ENCODE measurements around the gene ZEB2.

The ZEB2 gene

DNA sequence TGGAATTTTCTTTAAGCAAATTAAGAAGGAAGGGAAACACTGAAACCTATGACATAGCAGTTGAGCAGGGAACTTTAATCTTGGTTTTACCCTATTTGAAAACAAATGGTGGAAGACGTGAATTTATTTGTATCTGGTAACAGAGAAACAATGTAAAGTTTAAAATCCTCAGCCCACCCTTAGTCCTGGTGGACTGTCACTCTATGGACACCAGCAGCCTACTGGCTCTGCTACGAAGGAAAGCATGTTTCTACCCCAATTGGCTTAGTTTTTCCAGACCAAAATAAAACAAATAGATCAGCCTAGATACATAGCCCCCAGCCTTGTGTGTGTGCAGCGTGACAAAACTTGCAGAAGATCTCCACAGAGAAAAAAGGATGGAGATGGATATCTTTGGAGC is 7.4 kb downstream of the ZEB2 start:
- no peak for DNase-seq

DNA sequence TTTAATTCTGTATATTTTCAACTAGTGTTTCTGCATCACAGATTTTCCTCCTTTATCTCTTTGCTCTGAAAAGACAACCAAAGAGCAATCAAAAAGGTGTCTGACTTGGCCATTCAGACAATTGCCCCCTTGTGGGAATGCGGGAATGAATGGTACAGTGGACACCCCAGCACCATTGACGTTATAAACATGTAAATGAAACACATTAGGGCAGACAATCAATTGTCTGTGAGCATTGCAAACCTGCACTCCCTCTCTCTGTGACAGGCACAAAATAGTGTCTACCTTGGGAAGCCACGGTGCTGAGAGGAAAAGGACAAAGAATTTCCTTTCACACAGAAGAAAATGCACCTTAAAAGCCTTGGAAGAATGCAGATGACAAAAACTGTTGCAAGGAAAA is 8.0 kb downstream of the ZEB2 start:
- peak in 1 of 2 experiments; percentile 55 for DNase-seq

DNA sequence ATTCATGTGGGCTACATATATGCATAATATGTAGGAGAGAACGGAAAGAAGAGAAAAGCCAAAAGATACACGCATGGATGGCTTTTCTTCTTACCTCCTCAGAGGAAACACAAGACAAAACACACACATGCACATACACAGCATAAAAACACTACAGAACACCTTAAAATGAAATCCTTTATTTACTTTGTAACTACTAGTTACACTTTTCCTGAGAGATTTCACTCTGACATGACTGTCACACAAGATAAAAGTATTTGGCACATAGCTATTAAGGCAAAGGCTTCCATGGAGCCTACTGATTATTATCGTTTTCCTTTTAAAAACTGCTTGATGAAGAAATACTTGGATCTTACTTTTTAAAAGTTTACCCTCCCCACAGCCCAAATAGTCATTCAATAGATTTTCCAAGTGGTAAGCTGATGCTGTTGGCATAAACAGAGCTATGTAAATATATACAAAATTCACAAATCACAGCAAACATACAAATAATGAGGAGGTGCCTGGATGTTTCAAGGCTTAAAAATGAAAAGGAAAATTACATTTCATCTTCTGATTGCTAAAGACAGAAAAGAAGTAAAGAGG is 8.6 kb downstream of the ZEB2 start:
- no peak for DNase-seq

DNA sequence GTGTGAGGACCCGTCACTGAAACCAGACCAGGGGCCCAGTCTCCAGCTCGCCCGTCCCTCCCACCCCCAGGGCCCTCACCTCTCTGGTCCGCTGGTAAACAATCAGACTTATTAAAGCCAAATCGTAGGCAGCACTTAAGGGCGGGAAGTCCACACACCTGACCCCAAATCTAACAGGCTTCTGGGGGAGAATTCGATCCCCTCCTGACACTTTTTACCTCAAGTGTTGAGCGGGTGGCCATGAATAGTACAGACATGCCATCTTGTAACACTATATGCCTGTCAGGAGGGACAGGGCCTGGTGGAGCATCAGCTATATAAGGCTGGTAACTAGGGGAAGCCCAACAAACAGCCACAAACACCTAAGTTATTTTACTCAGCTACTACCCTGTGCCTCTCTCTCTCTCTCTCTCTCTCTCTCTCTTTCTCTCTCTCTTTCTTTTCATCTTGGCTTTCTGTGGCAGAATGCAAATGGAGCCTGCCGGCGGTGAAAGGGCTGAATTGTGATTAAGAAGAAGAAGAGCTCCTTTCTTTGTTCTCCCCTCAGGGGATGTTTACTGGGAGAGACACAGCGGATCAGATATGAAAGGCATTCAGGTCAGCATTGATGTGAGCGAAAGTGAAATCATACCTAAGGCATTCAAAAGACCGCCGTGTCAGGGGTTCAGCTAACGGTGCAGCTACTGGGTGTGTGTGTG is 9.5 kb downstream of the ZEB2 start:
- DNase-seq: peak in 1 of 2 experiments; percentile 46

DNA sequence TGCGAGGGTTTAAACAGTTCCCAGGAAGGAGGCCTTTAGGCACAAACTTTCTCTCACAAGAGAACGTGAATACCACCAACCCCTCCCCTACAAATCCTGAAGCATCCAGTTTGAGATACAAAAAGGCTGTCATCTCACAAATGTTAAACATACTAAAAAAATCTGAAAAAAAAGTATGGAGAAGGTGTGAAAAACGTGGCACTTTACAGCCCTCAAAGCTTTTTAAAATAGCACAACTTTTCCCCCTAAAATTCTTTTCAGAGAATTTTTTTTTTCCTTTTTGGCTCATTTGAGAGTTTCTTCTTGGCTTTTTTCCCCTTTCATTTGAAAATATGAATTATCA is 10.1 kb downstream of the ZEB2 start:
- no peak for DNase-seq

DNA sequence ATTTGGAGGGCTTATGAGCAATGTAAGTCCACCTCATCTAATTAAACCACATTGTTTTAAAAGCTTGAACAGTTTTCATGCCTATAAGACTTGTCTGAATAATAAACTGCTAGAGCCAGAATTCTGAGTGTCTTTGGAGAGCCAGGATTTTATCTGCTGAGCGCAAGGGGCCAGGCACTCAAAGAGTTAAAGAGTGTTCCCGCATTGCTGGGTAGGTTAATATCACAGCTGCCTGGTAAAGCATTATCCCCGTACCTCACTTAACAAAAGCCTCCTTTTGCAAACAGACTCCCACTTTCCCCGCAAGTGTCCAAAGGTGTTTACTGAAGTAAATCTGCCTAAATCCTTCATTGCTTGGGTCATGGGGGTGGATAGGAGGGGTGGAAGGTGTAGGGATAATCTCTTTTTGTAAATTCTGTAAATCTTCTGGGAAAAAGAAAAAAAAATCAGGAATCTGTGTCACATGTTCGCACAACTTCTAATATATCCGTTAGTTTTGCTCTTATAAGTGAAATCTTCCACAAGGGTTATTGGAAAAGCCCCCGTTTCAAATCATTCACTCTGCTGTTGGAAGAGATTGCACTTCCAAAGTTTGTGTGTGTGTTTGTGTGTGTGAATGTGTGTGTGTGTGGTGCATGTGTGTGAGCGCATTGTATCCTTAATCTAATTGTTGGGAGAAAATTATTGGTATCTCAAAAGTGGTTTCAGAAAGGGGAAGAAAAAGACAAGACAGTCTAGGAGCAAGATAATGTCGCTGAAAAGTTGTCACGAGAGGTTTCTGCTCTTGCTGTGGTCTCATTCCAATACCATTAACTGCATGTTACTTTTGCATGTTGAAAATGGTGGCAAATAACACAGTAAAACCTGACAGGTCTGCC is 10.7 kb downstream of the ZEB2 start:
- DNase-seq: no peak

DNA sequence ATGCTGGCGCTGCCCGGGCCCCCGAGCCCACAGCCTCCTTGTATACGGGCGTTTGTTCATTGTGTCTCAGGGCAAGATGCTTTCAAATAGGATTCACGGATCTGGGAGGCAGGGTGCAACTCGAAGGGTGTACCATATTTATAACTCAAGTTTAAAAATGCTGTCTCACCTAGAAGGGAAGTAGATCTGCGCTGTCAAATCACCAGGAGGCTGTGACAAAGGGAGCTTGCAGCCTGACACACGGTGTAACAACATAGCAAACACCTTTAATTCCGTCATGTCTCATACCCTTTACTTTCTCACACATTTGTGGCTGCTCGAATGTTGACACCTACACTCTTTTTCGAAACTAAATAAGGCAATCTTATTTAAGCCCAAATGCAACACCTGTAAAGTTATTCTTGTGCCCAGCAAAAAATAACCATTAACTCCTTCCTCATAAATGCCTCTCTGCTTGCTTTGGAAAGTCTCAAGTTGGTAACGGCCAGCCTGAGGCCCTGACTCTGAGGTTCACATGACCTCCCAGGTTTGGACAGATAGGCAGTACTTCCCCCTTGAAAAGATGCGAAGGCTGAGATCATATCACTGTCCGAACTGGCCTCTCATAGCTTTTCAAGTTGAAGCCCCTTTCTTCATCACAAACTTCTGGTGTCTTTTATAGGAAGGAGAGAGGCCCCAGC is 11.6 kb downstream of the ZEB2 start:
- DNase-seq: no peak

DNA sequence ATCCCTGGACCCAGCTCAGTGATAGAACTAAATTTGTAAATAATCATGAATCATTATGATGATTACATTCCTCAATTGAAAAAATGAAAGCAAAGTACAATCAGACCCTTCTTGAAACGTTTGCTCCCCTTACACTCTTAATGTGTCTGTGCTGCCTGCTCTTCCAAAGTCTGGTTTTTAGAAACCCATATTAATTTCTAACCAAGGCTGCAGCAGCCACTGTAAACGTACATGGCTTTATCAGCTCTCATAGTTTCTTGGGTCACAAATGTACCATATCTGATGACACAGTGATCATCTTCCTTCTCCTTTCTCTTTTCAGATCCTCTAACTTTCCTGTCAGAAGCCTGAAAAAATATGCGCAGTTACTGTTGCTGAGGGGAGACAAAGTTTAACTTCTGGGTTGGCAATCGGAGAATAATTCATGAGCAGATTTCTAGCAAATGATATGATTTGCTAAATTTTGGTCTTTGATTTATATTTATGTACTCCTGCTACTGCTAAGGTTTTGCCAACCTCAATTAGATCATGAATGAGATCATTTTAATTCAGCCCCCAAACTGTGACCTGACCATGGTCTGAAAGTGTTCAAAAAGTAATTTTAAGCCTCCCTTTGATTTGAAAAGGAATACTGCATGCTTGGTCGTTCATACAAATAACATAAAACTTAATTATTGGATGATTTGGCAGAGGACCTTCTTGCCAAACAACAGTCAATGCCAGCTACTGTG is 12.3 kb downstream of the ZEB2 start:
- DNase-seq: no peak

DNA sequence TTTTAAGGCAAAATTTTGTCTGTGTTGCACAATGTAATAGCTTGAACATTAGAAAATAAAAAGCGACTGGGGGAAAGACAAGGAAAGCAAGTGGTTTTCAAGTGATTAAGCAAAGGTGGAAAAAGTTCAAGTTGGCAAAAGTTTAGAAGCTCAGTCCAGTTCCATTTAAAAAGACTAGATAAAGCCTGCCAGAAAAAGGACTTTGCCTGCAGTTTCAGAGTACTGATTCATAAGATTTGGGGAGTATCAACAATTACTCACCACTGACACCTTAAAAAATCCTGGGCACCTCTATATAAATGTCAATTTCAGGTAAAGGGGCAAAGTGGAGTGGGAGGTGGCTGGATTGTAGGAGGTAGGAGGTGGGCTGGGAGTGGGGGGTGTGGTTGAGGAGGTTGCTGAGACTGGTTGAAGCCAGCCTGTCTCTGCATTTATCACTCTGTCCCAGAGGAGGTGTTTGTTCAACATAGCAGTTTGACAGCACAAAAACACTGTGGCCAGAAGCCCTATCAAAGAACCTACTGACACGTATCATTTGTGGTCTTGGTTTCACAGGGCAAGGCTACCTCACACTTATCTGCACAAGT is 14.6 kb downstream of the ZEB2 start:
- no peak for DNase-seq

DNA sequence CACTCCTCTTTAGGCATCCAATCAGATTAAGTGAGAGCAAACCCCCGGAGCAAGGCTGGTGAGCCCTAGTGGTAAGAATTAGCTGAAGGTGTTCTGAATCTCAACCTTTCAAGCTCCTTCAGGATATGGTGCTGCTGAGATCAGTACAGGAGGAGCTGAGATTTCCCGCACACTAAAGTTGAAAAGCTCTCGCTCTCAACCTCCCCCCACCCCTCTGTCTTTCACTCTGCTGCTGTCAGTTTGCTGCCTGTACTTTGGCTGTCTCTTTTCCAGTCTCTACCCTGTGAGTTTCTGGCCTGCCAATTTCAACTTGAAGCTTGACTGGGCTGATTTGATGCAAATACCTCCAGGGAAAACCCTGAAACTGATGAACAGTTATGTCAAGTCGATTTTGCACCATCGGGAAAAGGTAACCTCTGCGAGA is 15.7 kb downstream of the ZEB2 start:
- no peak for DNase-seq

DNA sequence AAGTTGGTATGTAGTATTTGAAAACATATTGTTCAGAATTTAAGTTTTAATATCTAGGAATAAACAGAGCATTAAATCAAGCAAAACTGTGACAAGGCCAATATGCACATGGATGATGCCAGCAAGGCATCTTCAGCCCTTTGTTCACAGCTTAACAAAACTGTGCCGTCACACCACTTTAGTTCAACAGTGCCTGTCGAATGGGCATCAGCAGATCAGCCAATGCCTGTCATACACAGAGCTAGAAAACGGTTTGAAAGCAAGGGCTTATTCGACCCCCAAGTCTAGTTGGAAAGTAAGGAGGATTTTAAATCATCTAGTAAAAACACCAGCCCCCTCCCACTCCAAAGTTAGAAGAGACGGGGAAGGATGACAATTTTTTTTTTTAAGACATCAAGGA is 16.7 kb downstream of the ZEB2 start:
- DNase-seq: no peak

DNA sequence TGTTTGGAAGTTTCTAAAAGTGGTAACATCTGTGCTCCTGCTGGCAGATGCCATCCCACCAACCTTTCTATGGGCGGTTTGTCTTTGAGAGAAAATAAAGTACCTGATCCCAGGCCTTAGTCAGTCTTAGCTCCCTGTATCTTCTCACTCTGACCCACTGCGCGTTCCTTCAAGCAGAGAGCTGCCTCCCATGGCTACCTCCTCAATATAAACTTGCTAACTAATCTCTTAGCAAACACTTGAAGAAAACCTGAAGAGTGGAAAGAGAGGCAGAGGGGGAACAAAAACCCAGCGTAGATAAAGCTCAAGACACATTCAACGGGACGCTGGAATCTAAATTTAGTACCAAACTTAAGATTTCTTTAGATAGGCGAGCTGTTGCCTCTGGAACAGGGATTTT is 17.6 kb downstream of the ZEB2 start:
- DNase-seq: no peak

DNA sequence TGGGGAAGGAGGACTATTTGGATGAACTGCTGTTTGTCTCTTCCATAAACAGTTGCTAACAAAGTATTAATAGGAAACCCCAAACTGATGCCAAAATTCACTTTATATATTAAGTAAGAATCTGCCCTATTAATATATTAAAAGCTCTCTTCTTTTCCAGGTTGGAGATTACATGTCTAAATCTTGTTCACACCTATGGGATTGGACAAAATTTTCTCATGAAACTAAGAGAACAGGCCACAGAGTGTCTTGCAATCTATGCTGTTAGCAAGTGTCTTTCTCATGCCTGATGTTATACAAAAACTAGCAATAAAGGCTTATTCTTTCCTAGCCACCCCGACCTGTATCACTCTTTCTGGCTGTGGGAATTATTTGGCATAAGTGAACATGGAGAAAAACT is 18.3 kb downstream of the ZEB2 start:
- DNase-seq: no peak

DNA sequence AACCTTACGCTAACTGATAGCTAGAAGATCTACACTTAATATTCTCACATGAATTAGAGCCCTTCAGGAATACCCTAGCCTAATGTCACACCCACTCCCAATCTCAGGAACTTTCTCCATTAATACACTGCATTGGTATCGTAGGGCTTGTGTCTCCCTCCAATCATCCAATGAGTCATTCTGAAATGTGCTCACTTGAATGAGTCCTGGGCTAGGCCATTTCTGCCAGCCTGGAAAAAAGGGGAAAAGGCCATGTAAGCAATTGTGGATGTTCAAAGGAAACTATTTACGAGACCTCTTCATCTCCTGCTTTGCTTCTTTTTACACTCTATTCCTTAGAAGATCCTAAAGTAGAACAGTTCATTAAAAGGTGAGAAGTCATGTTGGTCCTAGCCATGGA is 18.8 kb downstream of the ZEB2 start:
- DNase-seq: no peak

DNA sequence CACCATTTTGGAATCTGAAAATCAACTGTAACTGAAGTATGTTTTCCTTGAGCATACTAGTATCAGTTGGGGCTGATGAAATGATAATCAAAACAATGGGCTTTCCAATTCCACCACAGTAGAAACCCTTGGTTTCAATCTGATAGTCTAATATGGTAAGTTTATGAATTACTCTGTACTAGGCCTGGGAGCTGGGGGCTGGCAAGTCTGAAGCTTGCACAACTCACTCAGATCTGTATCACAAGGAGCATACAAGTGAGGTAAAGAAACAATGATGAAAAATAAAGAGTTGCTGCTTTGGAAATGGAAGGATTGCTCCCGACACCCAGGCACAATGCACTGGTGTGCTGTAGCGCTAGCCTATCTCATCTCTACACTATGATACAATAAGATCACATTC is 19.4 kb downstream of the ZEB2 start:
- DNase-seq: no peak

DNA sequence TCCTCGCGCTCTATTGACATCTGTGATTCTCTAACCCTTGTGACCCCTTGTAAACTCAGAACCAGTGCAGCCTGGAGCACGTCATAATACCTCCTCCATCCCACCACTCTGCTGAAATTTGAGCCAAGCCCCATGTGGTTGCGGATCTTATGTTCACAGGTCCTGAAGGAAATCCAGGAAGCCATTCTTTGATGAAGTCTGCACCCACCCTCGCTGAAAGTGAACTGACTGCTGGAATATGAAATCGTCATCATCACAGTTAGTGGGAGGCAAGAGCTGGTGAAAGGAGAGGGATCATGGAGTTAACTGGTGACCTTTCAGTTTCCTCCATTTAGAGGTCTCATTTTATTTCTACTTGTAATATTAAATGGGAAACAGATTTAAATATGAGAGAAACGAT is 21.6 kb downstream of the ZEB2 start:
- DNase-seq: no peak

DNA sequence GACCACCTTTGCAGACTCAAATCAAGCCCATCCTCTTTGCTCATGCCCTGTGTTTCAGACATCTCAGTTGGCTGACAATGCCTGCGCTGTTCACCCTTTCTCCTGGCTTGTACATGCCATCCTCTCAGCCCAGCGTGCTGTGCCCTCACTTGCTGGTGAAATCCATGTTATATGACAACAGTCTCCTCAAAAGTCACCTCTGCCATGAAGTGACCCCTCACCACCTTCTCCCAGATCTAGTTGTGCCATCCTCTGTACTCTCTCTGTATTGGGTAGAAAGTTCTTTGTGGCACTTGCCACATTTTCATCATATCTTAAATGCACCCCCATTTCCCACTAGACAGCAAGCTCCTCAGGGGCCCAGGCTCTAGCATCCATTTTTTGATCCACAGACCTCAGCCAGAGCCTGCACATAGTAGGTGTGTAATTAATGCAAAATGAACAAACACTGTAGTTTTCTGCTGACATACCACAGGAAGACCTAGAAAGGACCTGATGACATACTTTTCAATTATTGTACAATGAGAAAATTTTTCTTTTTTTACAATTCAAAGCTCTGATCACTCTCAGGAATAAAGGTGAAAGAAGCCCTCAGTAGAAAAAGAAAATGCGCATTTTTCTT is 22.8 kb downstream of the ZEB2 start:
- DNase-seq: no peak

DNA sequence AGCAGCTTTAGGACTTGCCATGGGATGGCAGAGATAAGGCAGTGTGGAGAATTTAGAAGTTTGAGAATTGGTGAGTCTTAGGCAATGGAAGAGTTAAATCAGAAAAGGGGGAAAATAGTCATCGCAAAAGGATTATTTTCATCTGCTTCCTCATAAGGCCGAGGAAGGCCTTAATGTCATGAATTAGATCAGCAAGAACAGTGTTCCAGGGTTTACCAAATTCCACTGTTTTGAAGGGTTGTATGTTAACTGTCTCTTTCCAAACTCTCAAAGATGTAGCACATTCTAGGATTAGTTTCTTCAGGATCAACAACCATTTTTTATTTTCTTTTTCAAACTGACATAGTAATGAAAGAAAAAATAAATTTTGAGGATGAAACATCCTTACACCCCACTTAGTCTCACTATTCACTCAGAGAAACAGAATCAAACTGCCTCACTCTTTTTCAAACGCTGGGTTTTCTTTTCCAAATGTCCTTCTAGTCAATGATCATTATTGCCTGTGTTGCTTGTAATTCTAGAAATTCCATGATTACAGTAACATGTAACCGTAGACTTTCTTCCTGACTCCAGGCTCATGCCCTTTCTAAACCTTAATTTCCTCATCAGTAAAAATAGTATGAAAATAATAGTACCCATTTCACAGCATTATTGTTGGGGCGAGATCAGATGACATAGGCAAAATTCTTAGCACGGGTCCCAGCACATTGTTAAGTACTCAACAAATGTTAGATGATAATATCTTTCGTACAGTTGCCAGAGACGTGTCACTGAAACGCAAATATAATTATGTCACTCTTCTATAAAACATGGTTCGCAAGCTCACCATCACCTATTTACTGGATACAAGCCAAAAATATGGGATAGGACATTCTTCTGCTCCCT is 23.6 kb downstream of the ZEB2 start:
- no peak for DNase-seq

DNA sequence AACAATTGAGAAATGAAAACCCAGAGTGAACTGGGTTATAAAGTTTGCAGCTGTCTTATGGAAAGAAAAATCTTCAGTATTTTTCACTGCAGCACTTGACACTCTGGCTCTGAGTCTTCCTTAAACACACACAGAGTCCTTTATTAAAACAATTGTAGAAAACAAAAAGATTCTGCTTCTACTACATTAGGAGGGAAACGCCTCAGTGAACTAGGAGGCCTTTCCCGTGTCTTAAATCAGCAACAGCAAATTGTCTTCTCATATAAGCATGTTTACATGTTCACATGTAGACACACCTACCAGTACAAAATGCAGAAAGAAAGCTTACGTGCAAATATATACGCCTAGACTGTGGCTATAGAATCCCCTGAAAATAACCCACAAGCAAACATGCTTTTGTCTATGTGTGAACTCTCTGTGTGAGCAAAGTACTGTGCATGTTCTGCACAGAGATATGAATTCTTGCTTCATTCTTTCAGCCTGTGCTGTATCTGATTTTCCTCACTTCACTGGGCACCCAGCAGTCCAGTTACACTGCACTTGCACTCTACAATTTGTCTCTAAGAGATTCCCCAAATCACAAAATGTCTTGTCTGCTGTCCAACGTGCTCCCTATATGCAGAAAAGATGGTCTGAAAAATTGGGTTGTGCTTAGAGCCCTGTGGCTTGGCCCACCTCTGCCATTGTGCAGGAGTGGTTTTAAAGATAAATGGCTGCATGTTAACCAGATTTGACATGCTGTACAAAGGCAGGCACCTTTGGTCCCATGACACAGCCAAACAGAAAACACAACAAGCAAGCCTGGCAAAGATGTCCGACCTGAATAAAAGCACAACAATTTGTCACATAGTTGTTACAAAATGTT is 24.5 kb downstream of the ZEB2 start:
- DNase-seq: no peak

Data from NCI-H526 (cell line).